NCI-H187 treated with DMSO at 0.1 percent for 48 hours (cell line): ENCODE results near the gene MEIKIN.

Experiments used
- DNase-seq: peaks from one replicate; lab custom pipeline; 2025; lab: John Stamatoyannopoulos, UW

MEIKIN gene

GRCh38 chr5:131973089-131973712 lies 27.7 kb upstream of the MEIKIN start:
- no peak for DNase-seq

DNA sequence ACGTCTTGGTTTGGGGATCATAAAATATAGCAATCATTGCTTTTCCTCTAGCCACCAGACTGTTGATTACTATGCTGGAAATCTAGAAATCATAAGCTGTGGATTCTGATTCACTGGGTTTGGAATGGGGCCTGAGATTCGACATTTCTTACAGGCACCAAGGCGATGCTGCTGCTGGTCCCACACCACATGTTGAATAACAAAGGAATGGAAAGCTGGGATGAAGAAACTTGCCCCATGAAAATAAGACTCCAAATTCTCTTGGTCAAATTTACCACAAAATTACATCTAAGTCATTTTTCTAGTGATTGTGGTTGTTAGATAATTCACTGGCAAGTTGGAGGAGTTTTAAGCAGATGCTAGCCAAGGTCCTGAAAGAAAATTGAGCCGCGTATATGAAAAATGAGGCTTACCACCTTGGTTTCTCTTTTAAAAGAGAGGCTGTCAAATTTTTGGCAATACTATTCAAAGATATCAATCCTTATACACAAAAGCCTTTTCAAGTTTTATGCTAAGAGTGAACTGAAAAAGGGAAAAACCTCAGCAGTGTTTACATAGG lies 23.0 kb upstream of the MEIKIN start:
- no peak for DNase-seq

DNA sequence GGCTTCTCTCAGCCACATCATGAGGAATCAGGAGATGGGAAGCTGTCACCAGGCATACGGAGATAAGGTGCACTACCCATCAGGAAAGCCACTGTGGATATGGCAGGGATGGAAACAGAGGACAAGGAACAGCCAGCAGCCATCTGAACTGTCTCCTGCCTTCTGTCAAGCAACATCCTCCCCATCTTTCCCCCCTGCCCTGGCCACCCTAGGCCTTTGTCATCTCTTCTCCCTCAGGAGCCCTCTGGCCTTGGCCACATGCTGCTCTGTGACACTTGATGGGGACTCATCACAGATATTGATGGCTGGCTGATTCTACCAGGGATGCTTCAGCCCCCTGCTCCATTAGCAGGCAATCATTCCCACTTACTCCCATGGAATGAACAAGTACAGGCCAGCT lies 21.1 kb upstream of the MEIKIN start:
- no peak for DNase-seq

- no peak for DNase-seq
Observed at GRCh38 chr5:131965826-131966415, 20.5 kb upstream of the MEIKIN start.

- DNase-seq, result no peak
Observed at GRCh38 chr5:131959906-131960305, 14.4 kb upstream of the MEIKIN start.

DNA sequence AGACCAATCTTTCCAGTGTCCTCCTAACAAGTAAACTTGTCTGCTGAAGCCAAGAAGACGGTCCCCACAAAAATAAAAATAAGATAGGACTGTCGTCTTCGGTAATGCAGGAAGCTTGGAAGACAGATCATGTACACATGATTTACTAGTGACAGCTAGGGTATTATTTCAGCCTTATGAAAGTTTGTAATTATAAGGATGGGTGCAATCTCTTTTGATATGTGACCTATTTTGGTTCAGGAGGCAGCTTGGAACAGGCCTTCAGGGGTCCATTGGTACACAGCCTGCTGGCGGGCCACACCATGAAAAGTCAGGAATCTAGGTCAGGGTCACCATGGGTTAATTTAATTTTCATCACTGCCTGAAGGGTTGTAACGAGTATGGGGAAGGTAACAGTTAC lies 13.7 kb upstream of the MEIKIN start:
- no peak for DNase-seq

DNA sequence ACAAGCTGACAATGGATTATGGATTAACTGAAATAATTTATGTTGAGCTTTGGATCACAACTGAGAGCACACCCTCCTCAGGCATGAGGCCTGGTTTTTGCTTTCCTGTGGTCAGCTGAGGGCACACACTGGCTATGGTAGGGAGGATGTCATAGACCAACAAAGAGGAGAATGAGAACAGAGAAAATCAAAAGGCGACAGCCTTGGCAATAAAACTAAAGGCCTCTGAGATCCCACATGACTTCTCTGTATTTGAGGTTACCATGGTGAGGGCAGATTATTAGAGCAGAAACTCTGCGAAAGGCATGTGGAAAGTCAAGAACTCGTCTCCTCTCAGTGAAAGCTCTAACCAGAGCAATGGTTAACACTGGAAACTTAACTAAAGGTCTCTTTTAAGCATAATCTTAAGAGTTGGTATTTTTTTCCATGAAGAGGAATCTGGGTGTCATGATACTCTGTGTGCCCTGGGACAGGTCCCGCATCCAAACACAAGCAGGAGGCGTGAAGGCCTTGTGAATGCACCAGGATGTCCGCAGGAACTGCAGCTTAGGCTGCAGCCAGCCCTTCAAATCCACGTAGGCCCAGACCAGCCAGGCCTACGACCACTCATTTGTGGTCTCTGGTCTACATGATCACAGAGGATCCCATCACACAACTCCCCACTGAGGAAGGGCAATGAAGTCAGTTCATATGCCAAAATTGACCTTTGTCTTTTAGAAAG lies 12.4 kb upstream of the MEIKIN start:
- DNase-seq, result no peak

DNA sequence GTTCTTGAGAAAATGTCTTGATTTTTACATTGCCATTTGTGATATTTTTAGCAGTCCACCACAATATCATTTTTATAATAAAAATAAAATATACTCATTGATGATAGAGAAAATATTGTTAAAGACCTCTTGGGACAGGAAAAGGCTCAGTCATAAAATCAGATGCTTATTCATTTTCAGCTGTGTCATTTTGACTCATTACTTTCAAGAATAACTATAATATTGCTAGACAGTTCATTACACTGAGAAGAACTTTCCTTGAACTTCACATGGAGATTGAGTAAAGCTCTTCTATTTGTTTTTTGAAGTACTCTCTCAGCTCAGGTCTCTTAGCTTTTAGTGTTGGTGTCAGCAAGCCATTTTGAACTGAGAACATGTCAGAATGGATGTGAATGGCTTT lies 8.5 kb upstream of the MEIKIN start:
- DNase-seq, result no peak

DNA sequence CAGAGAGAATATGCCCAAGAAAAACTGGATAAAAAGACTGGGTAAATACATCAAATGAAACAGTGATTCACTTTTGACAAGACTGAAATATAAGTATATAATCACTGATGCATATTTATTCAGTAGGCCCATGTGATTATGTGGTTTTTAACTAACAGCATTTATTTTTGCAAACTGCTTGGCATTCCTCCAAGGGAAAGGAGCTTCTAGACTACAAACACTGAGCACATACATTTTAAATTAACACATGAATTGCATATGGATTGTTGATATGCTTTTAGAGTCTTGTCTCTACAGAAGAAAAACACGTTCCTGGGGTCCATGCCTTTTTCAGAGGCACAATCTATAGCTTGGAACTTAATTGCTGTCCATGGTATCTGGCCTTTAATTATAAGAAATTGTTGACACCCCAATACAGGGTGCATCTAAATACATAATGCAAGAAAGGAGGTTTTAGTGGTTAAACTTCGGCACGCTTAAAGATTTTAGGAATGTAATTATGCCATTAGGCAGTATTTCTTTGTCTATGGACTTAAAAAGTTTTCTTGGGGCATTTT lies 6.9 kb upstream of the MEIKIN start:
- DNase-seq, result no peak

- DNase-seq, result no peak
Observed at GRCh38 chr5:131950706-131951105, 5.2 kb upstream of the MEIKIN start.

GRCh38 chr5:131947445-131947844 lies 2.0 kb upstream of the MEIKIN start:
- no peak for DNase-seq

DNA sequence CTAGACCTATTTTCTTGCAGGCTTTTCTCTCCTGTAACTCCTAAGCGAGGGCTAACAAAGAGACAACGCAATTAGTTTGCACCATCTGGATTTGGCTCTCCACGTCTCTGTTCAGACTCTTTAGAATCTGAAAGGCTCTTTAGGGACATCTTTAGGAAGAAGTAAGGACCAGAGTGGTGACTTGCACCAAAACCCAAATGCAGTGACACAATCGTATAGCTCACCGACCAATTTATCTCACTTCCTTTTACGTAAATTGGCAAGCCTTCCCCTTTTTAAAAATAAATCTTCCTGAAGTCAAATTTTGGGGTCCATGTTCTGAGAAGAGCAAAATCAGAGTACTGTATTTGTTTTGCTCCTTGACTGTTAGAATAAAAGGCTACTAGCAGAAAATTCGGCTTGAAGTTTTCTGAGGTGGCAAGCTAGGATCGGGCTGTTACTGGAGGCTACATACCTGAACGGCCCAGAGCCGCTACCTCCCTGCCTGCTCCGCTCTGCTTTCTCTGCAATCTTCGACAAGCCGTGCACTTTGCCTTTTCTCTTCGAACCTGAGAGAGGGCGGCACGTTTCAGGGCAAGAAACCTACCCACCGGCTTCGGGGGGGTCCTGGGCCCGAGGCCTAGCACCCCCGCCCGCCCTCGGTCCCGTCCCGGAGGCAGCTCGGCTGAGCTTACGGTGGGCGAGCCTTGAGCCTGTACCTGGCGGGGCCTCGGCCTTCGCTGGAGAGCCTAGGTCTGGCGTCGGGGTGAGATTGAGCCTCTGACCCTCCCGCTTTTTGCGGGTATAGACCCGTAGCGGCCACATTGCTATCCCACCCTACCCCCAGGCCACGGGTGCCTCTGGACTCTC lies 537 bp downstream of the MEIKIN start:
- DNase-seq, result no peak

- DNase-seq, result no peak
Observed at GRCh38 chr5:131943916-131944315, 1.5 kb downstream of the MEIKIN start.

DNA sequence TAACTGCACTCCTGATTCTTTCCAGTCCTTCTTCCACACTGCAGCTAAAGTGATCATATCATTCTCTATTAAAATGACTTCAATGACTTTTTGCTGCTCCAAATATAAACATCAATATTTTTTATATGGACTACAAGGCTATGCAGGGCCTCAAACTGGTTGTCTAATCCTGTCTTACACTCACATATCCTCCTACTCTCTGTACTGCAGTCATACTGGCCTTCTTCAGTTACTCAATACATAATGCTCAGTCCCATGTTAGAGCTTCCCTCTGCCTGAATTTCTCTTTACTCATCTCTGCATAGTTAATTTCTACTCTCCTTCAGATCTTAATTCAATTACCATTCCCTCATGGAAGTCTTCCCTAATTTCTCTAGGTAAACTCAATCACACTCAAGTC lies 3.4 kb downstream of the MEIKIN start:
- no peak for DNase-seq

DNA sequence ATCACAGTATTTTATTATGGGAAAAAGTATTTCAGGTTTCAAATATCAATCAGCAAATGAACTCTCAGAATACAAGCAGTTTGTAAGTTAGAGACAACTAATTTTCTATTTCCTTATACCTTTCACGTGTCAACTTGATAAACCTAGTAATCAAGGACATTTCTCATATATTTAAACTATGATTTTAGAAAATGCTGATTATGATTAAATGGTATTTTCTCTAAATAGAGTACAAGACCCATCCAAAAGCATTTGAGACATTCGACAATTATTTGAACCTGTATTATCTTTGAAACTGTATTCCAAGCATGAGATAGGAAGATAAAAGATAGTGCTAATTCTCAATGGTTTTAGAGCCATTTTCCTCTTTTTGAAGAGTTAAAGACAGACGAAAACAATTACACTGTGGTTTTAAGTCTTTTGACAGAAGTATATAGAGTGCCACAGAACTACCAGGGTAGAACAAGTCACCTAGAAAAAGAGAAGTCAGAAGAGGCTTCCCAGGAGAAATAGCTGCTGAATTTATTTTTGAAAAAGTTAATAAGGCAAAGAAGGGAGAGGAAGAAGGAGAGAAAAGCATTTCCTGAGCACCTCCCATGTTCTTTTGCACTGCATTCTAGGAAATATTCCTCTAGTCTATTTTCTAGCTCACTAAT lies 5.6 kb downstream of the MEIKIN start:
- no peak for DNase-seq

GRCh38 chr5:131932235-131932634 lies 13.2 kb downstream of the MEIKIN start:
- no peak for DNase-seq

GRCh38 chr5:131928957-131929356 lies 16.5 kb downstream of the MEIKIN start:
- DNase-seq, result no peak

DNA sequence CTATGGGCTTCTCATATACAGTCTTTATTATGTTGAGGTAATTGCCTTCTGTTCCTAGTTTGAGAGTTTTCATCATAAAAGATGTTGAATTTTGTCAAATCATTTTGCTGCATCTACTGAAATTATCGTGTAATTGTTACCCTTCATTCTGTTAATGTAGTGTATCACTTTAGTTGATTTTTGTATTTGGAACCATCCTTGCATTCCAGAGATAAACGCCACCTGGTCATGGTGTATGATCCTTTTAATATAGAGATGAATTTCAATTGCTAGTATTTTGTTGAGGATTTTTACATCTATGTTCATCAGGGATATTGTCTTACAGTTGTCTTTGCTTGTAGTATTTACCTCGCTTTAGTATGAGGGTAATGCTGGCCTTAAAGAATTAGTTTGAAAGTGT lies 19.3 kb downstream of the MEIKIN start:
- DNase-seq, result no peak

GRCh38 chr5:131916481-131916880 lies 29.0 kb downstream of the MEIKIN start:
- no peak for DNase-seq

GRCh38 chr5:131914472-131914871 lies 31.0 kb downstream of the MEIKIN start:
- no peak for DNase-seq

- no peak for DNase-seq
Observed at GRCh38 chr5:131913603-131914002, 31.9 kb downstream of the MEIKIN start.

DNA sequence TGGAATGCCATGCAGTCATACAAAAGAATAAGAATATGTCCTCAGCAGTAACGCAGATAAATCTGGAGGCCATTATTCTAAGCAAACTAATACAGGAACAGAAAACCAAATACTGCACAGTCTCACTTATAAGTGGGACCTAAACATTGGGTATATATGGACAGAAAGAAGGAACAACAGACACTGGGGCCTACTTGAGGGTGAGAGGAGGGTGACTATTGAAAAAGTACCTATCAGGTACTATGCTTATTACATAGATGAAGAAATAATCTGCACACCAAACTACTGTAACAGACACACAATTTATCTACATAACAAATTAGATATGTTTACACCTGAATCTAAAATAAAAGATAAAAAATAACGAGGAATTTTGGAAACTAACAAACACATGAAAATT lies 38.8 kb downstream of the MEIKIN start:
- DNase-seq, result no peak
